Measurements from ENCODE around the gene DCN.

Gene DCN

GRCh38 chr12:91093341-91093740 is 89.3 kb downstream of the DCN start:
- no peak overlapping the region for H3K4me3 ChIP-seq (replicated peaks; ENCODE audit: low read depth, low read length)
- TF ChIP-seq, protein P1, sequence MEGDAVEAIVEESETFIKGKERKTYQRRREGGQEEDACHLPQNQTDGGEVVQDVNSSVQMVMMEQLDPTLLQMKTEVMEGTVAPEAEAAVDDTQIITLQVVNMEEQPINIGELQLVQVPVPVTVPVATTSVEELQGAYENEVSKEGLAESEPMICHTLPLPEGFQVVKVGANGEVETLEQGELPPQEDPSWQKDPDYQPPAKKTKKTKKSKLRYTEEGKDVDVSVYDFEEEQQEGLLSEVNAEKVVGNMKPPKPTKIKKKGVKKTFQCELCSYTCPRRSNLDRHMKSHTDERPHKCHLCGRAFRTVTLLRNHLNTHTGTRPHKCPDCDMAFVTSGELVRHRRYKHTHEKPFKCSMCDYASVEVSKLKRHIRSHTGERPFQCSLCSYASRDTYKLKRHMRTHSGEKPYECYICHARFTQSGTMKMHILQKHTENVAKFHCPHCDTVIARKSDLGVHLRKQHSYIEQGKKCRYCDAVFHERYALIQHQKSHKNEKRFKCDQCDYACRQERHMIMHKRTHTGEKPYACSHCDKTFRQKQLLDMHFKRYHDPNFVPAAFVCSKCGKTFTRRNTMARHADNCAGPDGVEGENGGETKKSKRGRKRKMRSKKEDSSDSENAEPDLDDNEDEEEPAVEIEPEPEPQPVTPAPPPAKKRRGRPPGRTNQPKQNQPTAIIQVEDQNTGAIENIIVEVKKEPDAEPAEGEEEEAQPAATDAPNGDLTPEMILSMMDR (IDR thresholded peaks at IDR 0.05; ENCODE audit: low read length, missing control alignments), result no peak

DNA sequence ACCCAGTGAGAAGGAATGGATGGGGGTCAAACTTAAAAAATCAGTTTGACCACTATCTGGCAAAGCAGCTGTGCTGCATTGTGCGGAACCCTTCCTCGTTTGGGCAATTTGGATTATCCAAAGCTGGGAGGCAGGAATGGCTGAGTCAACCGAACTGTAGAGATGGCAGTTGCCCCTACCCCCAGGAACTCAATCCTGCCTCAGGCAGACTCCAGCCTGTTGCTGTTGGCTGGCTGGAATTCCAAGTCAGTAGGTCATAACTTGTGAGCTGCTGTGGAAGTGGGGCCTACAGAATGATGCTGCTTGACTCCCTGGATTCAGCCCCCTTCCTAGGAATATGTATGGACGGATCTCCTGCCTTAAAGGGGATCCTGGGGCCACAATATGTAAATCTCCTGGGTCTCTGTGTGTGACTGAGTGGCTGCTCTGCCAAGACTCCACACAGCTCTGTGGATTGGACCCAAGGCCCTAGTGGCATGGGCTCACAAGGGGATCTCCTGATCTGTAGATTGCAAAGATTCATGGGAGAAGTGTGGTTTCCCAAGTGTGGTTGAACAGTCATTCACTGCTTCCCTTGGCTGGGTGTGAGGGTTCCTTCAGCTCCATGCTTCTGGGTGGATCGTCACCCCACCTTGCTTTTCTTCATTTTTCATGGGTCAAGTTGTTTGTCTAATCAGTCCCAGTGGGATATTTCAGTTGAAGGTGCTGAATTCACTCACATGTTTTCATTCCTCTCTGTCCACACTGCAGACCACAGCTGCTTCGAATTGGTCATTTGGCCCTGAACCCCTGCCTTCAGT is 90.5 kb downstream of the DCN start:
- no peak for DNase-seq (ENCODE audit: low read depth)
- TF ChIP-seq, protein P1 (IDR thresholded peaks at IDR 0.05; ENCODE audit: low read length, missing control alignments), result no peak
- H3K4me3 ChIP-seq (replicated peaks; ENCODE audit: low read depth, low read length), result no peak overlapping the region

More at GRCh38 chr12:91093341-91093740, 89.3 kb downstream of the DCN start:
- DNase-seq (ENCODE audit: low read depth), result no peak
